ENCODE measurements around the gene BBS4.

DNA sequence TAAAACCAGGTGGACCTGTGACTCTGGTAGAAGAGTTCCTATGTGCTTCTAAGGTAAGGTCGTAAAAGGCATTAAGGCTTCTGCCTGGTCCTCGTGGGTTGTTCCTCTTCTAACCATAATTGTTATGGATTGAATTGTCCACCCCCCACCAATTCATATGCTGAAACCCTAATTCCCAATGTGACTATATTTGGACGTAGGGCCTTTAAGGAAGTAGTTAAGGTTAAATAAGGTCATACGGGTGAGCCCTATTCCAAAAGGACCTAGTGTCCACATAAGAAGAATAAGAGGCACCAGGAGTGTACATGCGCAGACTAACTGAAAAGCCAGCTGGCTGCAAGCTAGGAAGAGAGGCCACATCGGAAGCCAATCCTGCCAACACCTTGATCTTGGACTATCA lies 95.6 kb downstream of the BBS4 start:
- TF ChIP-seq, protein P1, sequence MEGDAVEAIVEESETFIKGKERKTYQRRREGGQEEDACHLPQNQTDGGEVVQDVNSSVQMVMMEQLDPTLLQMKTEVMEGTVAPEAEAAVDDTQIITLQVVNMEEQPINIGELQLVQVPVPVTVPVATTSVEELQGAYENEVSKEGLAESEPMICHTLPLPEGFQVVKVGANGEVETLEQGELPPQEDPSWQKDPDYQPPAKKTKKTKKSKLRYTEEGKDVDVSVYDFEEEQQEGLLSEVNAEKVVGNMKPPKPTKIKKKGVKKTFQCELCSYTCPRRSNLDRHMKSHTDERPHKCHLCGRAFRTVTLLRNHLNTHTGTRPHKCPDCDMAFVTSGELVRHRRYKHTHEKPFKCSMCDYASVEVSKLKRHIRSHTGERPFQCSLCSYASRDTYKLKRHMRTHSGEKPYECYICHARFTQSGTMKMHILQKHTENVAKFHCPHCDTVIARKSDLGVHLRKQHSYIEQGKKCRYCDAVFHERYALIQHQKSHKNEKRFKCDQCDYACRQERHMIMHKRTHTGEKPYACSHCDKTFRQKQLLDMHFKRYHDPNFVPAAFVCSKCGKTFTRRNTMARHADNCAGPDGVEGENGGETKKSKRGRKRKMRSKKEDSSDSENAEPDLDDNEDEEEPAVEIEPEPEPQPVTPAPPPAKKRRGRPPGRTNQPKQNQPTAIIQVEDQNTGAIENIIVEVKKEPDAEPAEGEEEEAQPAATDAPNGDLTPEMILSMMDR (IDR thresholded peaks at IDR 0.05): no peak
- no peak for TF ChIP-seq POLR2A (IDR thresholded peaks at IDR 0.05)
